MCF 10A (cell line): ENCODE data around the gene KIF5A. TPM values are rescaled to one million over a fixed set of nuclear protein-coding genes. Genes with fewer than 3 reads are reported as not detected.
A peak's percentile ranks its signal among the peaks of the same experiment; 100 is the strongest.

Experiments
- BruUV-seq: library from RNA; stranded (reverse); fragments of 400-500 nt; replicated peaks from 2 replicates; lab custom pipeline; 2021; lab: Mats Ljungman, UMichigan
- CTCF ChIA-PET: fragments of 300-600 bp; sonication (Branson Sonifier 250); formaldehyde crosslinking; extraction: SDS; loops from one replicate; lab custom pipeline; 2021; ENCODE audit warnings: antibody characterized with exemption, inconsistent platforms; lab: Yijun Ruan, JAX
- POLR2A ChIA-PET: fragments of 300-600, 350-650 bp; sonication (Branson Sonifier 250); formaldehyde crosslinking; extraction: SDS; loops from one replicate; lab custom pipeline; 2020; ENCODE audit warnings: antibody characterized with exemption, inconsistent platforms; lab: Yijun Ruan, JAX
- DNase-seq: peaks from one replicate; pipeline ENCODE4 v3.0.0-alpha.2; 2018; ENCODE audit not compliant: unreplicated experiment
- H3K27ac Mint-ChIP-seq: one replicate; pipeline ENCODE4 v1.8.0; 2022; ENCODE audit warnings: mild to moderate bottlenecking, low read depth, mixed read lengths; ENCODE audit not compliant: unreplicated experiment
- H3K27me3 Mint-ChIP-seq: one replicate; pipeline ENCODE4 v1.8.0; 2022; ENCODE audit warnings: mixed read lengths; ENCODE audit not compliant: insufficient read depth, unreplicated experiment
- H3K36me3 Mint-ChIP-seq: one replicate; pipeline ENCODE4 v1.8.0; 2022; ENCODE audit warnings: mild to moderate bottlenecking, moderate library complexity, mixed read lengths; ENCODE audit not compliant: insufficient read depth, unreplicated experiment
- H3K4me1 Mint-ChIP-seq: one replicate; pipeline ENCODE4 v1.8.0; 2022; ENCODE audit warnings: mixed read lengths; ENCODE audit not compliant: insufficient read depth, unreplicated experiment
- H3K4me3 Mint-ChIP-seq: one replicate; pipeline ENCODE4 v1.8.0; 2022; ENCODE audit warnings: mild to moderate bottlenecking, moderate library complexity, mixed read lengths; ENCODE audit not compliant: unreplicated experiment
- H3K9me3 Mint-ChIP-seq: one replicate; pipeline ENCODE4 v1.8.0; 2022; ENCODE audit warnings: mixed read lengths; ENCODE audit not compliant: unreplicated experiment
- intact Hi-C: fragments of 100-400 bp; cut with micrococcal nuclease; formaldehyde crosslinking; loops from 2 replicates; pipeline ENCODE4 v1.14.1; 2022
- total RNA-seq: library from RNA; stranded (reverse); gene quantifications from 2 replicates; pipeline ENCODE4 v1.2.3, GENCODE V29; 2022
- TF ChIP-seq, protein P1 (sequence below): fragments of 200-600 bp; IDR thresholded peaks from one replicate; pipeline ENCODE4 v1.8.0; 2022; ENCODE audit warnings: antibody characterized with exemption, mild to moderate bottlenecking; ENCODE audit not compliant: unreplicated experiment

KIF5A gene
- total RNA-seq, 1 experiment from 2014 or later, result 0.56 TPM

GRCh38 chr12:57521525-57522010, 28.3 kb upstream of the KIF5A start:
- DNase-seq, result no peak
- Mint-ChIP-seq H3K4me3 (peak overlapping the region; percentile 90), H3K9me3 (no peaks in the 10 kb centered on the region), H3K27ac (peak overlapping the region; percentile 98), H3K36me3 (peaks cover 76% of the 10 kb centered on the region), H3K4me1 (peaks cover 43% of the 10 kb centered on the region), H3K27me3 (no peaks in the 10 kb centered on the region)
- BruUV-seq, result no TSS peak
- ChIA-PET POLR2A (interaction anchor here (0.6 to 3.8 kb wide), 4 partner anchors 11 to 1265 kb away, joined by 3 to 43 read pairs (median 20); partner anchors contain the start of gene DCTN2), CTCF (no interaction called here)
- TF ChIP-seq, protein P1, sequence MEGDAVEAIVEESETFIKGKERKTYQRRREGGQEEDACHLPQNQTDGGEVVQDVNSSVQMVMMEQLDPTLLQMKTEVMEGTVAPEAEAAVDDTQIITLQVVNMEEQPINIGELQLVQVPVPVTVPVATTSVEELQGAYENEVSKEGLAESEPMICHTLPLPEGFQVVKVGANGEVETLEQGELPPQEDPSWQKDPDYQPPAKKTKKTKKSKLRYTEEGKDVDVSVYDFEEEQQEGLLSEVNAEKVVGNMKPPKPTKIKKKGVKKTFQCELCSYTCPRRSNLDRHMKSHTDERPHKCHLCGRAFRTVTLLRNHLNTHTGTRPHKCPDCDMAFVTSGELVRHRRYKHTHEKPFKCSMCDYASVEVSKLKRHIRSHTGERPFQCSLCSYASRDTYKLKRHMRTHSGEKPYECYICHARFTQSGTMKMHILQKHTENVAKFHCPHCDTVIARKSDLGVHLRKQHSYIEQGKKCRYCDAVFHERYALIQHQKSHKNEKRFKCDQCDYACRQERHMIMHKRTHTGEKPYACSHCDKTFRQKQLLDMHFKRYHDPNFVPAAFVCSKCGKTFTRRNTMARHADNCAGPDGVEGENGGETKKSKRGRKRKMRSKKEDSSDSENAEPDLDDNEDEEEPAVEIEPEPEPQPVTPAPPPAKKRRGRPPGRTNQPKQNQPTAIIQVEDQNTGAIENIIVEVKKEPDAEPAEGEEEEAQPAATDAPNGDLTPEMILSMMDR, result no peak
- intact Hi-C loops, result loop anchor here (1.0 kb wide), 1 partner anchor 26 kb away; the partner anchor contains the start of gene DCTN2

DNA sequence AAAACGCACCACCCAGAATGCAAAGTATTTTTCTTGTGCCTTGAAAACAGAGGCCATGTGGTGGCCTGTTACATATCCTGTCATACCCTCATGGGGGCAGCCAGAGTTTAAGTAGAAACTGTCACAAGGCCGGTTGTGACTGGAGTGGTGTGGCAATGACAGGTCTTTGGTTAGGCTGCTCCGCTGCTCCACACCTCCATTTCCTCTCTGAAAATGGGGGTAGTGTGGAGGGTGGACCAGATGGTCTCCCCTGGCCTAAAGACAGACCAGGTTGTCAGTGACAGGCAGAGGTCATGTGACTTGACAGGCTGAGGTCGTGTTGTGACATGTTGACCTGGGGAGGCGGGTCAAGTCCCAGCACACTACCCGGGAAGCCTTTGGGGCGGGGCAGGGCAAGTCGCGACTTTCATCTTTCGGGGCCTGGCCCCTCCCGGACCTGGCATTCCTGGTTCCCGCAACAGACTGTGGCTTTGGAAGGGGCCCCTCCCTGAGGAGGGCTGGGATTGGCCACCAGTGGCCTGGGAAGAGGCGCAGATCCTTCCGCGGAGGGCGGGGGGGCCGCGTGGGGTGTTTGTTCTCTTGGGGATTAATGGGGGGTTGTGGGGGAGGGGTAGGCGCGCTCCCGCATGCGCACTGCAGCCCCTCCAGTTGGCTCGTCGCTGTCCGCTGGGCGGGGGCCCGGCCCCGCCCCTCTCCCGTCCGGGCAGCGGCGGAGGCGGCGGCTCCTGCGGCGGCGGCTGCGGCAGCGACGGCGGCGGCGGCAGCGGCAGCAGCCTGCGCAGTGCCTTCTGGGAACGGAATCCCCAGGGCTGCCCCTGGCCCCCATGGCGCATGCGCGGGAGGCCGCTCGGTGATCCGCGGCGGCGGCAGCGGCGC, 27.6 kb upstream of the KIF5A start, which contains the start of gene MBD6:
Gene MBD6, plus strand, starts transcription at position 814 of the 876 bp plus-strand sequence. CDS start 1,480 bp downstream, outside the sequence.
- H3K4me1 Mint-ChIP-seq, result peaks cover 36% of the 10 kb centered on the region
- no peaks in the 10 kb centered on the region for H3K27me3 Mint-ChIP-seq
- peak within 1 kb of the TSS; percentile 98 for H3K27ac Mint-ChIP-seq
- H3K4me3 Mint-ChIP-seq, result peak within 1 kb of the TSS; percentile 90
- H3K9me3 Mint-ChIP-seq, result no peaks in the 10 kb centered on the region
- BruUV-seq, result no TSS peak
- peak; percentile 93 for DNase-seq
- H3K36me3 Mint-ChIP-seq, result peaks cover 73% of the 10 kb centered on the region
- ChIA-PET CTCF (no interaction called here), POLR2A (interaction anchor here (1.1 to 3.0 kb wide), 7 partner anchors 12 to 245 kb away, joined by 3 to 34 read pairs (median 9); partner anchors contain the start of genes CYP27B1, DCTN2 and PIP4K2C)
- TF ChIP-seq, protein P1, result no peak
- intact Hi-C loops, result loop anchor here (1.0 kb wide), 1 partner anchor 25 kb away; the partner anchor contains the start of gene DCTN2

DNA sequence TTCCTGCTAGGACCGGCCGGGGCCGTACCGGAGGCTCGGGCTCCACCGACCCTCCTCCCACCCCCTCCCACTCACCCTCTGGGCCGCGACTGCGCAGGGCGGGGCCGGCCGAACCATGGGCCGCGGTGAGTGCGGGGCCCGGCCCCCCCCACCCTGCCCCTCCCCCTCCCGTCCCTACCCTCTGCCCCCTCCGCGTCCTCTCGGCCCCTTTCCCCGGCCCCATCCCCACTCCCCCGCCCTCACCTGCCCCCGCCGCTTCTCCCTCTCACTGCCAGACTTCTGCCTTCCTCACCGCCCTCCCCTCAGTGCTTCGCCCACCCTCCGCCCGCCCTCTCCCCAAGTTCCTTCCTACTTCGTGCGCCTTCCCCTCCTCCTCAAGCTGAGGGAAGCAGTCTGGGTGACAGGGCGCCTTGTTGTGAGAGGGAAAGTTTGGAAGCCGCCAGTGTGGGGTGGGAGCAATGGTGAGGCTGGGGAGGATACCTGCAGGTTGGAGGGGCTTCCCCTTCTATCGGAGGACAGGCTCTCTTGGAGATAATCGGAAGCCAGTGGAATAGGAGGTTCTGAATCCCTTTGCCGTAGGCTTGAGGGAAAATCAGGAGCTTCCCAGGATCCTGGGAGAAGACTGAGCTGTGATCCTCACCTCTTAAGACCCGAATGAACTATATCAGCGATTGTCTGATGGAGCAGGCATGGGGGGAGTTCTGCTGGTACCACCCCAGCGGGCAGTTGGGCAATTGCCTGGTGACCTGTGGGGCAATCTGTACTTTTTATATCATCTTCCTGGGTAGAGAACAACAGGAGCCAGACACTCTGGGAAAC, 26.7 kb upstream of the KIF5A start:
- intact Hi-C loops, result loop anchor here (1.0 kb wide), 1 partner anchor 24 kb away; the partner anchor contains the start of gene DCTN2
- no peaks in the 10 kb centered on the region for H3K9me3 Mint-ChIP-seq
- peak overlapping the region; percentile 10 for H3K27ac Mint-ChIP-seq
- H3K36me3 Mint-ChIP-seq, result peaks cover 73% of the 10 kb centered on the region
- TF ChIP-seq, protein P1, result no peak
- H3K4me3 Mint-ChIP-seq, result peak overlapping the region; percentile 90
- TSS peak; percentile 14 for BruUV-seq
- CTCF ChIA-PET, result interaction anchor here (0.5 to 1.5 kb wide), 4 partner anchors 9 to 47 kb away, joined by 3 to 6 read pairs (median 4); no protein-coding TSS in a partner anchor
- DNase-seq, result peak; percentile 34
- POLR2A ChIA-PET, result interaction anchor here (0.7 to 3.0 kb wide), 14 partner anchors 8 to 412 kb away, joined by 3 to 34 read pairs (median 4); partner anchors contain the start of genes CYP27B1, DCTN2, MARS1 and OS9
- no peaks in the 10 kb centered on the region for H3K27me3 Mint-ChIP-seq
- H3K4me1 Mint-ChIP-seq, result peaks cover 29% of the 10 kb centered on the region
